ENCODE data around the gene RNF157. TPM values are rescaled to one million over a fixed set of nuclear protein-coding genes. Genes with fewer than 3 reads are reported as not detected.

RNF157 gene
- total RNA-seq, 1 donor, result 0.36 TPM

- H3K9me3 ChIP-seq (ENCODE audit: low read depth, low read length), result no peaks in the 10 kb centered on the region
- no peak overlapping the region for H3K4me3 ChIP-seq (ENCODE audit: insufficient read depth, low read length)
- TF ChIP-seq, protein P1, sequence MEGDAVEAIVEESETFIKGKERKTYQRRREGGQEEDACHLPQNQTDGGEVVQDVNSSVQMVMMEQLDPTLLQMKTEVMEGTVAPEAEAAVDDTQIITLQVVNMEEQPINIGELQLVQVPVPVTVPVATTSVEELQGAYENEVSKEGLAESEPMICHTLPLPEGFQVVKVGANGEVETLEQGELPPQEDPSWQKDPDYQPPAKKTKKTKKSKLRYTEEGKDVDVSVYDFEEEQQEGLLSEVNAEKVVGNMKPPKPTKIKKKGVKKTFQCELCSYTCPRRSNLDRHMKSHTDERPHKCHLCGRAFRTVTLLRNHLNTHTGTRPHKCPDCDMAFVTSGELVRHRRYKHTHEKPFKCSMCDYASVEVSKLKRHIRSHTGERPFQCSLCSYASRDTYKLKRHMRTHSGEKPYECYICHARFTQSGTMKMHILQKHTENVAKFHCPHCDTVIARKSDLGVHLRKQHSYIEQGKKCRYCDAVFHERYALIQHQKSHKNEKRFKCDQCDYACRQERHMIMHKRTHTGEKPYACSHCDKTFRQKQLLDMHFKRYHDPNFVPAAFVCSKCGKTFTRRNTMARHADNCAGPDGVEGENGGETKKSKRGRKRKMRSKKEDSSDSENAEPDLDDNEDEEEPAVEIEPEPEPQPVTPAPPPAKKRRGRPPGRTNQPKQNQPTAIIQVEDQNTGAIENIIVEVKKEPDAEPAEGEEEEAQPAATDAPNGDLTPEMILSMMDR (IDR thresholded peaks at IDR 0.05; ENCODE audit: extremely low read depth, low read depth, low read length), result no peak
- no peaks in the 10 kb centered on the region for H4K20me1 ChIP-seq (ENCODE audit: insufficient read depth, low read length)
- H2AFZ ChIP-seq (ENCODE audit: low read length), result no peak overlapping the region
- H3K27ac ChIP-seq (ENCODE audit: low read depth, low read length), result no peak overlapping the region
- no peak for DNase-seq (ENCODE audit: insufficient read length, low spot score, missing footprints)
- no peaks in the 10 kb centered on the region for H3K79me2 ChIP-seq (ENCODE audit: insufficient read depth, low read length)
- H3K4me1 ChIP-seq (ENCODE audit: insufficient read depth, low read length), result peaks cover 1% of the 10 kb centered on the region
- no peaks in the 10 kb centered on the region for H3K27me3 ChIP-seq (ENCODE audit: insufficient read depth, low read length)
- H3K4me2 ChIP-seq (ENCODE audit: insufficient read depth, low read length), result no peak overlapping the region
- H3K36me3 ChIP-seq (ENCODE audit: insufficient read depth, low read length), result no peaks in the 10 kb centered on the region
Observed at GRCh38 chr17:76176701-76177574, 63.4 kb downstream of the RNF157 start.

- H3K4me1 ChIP-seq (ENCODE audit: insufficient read depth, low read length), result no peaks in the 10 kb centered on the region
- no peak overlapping the region for H3K4me2 ChIP-seq (ENCODE audit: insufficient read depth, low read length)
- DNase-seq (ENCODE audit: insufficient read length, low spot score, missing footprints), result no peak
- TF ChIP-seq, protein P1 (IDR thresholded peaks at IDR 0.05; ENCODE audit: extremely low read depth, low read depth, low read length), result no peak
- no peaks in the 10 kb centered on the region for H3K36me3 ChIP-seq (ENCODE audit: insufficient read depth, low read length)
- no peak overlapping the region for H3K4me3 ChIP-seq (ENCODE audit: insufficient read depth, low read length)
- H3K79me2 ChIP-seq (ENCODE audit: insufficient read depth, low read length), result no peaks in the 10 kb centered on the region
- no peak overlapping the region for H3K27ac ChIP-seq (ENCODE audit: low read depth, low read length)
- no peak overlapping the region for H2AFZ ChIP-seq (ENCODE audit: low read length)
- no peaks in the 10 kb centered on the region for H4K20me1 ChIP-seq (ENCODE audit: insufficient read depth, low read length)
- H3K9me3 ChIP-seq (ENCODE audit: low read depth, low read length), result no peaks in the 10 kb centered on the region
- no peaks in the 10 kb centered on the region for H3K27me3 ChIP-seq (ENCODE audit: insufficient read depth, low read length)
Observed at GRCh38 chr17:76174037-76174436, 66.3 kb downstream of the RNF157 start.

GRCh38 chr17:76173474-76173873 is 66.8 kb downstream of the RNF157 start:
- Histone ChIP-seq H3K79me2 (ENCODE audit: insufficient read depth, low read length) (no peaks in the 10 kb centered on the region), H3K27ac (ENCODE audit: low read depth, low read length) (no peak overlapping the region), H3K9me3 (ENCODE audit: low read depth, low read length) (no peaks in the 10 kb centered on the region), H3K4me2 (ENCODE audit: insufficient read depth, low read length) (no peak overlapping the region), H3K36me3 (ENCODE audit: insufficient read depth, low read length) (no peaks in the 10 kb centered on the region), H3K27me3 (ENCODE audit: insufficient read depth, low read length) (no peaks in the 10 kb centered on the region), H3K4me3 (ENCODE audit: insufficient read depth, low read length) (no peak overlapping the region), H3K4me1 (ENCODE audit: insufficient read depth, low read length) (no peaks in the 10 kb centered on the region), H4K20me1 (ENCODE audit: insufficient read depth, low read length) (no peaks in the 10 kb centered on the region), H2AFZ (ENCODE audit: low read length) (no peak overlapping the region)
- DNase-seq (ENCODE audit: insufficient read length, low spot score, missing footprints), result no peak
- TF ChIP-seq, protein P1 (IDR thresholded peaks at IDR 0.05; ENCODE audit: extremely low read depth, low read depth, low read length), result no peak

DNA sequence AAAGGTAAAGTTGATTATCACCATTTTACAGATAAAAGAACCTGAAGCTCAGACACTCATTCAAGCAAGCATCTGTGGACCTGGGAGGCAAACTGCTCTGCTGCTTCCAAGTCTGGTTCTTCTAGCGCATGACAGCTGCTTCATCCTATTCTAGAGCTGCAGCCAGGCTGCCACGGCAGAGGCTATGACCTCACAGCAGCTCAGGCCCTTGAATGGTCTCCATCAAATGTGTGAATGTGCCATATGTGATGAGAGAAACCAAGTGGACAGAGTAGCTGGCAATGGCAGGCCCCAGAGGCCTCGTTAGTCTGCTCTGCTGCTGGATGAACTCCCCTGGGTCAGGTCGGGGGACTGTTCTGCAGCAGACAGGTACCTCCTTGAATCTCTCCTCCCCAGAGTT is 68.6 kb downstream of the RNF157 start:
- Histone ChIP-seq H3K4me2 (ENCODE audit: insufficient read depth, low read length) (no peak overlapping the region), H3K4me3 (ENCODE audit: insufficient read depth, low read length) (no peak overlapping the region), H2AFZ (ENCODE audit: low read length) (no peak overlapping the region), H4K20me1 (ENCODE audit: insufficient read depth, low read length) (no peaks in the 10 kb centered on the region), H3K4me1 (ENCODE audit: insufficient read depth, low read length) (no peaks in the 10 kb centered on the region), H3K36me3 (ENCODE audit: insufficient read depth, low read length) (no peaks in the 10 kb centered on the region), H3K9me3 (ENCODE audit: low read depth, low read length) (peaks cover 3% of the 10 kb centered on the region), H3K79me2 (ENCODE audit: insufficient read depth, low read length) (no peaks in the 10 kb centered on the region), H3K27ac (ENCODE audit: low read depth, low read length) (no peak overlapping the region), H3K27me3 (ENCODE audit: insufficient read depth, low read length) (no peaks in the 10 kb centered on the region)
- DNase-seq (ENCODE audit: insufficient read length, low spot score, missing footprints), result no peak
- TF ChIP-seq, protein P1 (IDR thresholded peaks at IDR 0.05; ENCODE audit: extremely low read depth, low read depth, low read length), result no peak

Data from osteoblast (primary cell).